ENCODE data around the gene ASF1B. TPM values are rescaled to one million over a fixed set of nuclear protein-coding genes. Genes with fewer than 3 reads are reported as not detected.

Gene ASF1B
- polyA plus RNA-seq, 3 donors: 17.0 to 22.4 (median 20.3) TPM

Other genes starting within 250 kb of the ASF1B start
- 1 to 10 TPM; 6.3 to 9.9 (median 7.1) TPM for gene BRME1, start 230.5 kb downstream of the ASF1B start, polyA plus RNA-seq (ENCODE audit: insufficient read length in 3 of 3)
- gene CC2D1A, start 230.4 kb downstream of the ASF1B start, polyA plus RNA-seq (ENCODE audit: insufficient read length in 3 of 3): 10 to 100 TPM; 27.6 to 37.7 (median 34.7) TPM
- 1 to 10 TPM in 2 of 3 donors, under 1 TPM in 1; 0.97 to 1.5 (median 1.4) TPM for gene PODNL1, start 198.2 kb downstream of the ASF1B start, polyA plus RNA-seq (ENCODE audit: insufficient read length in 3 of 3)
- 10 to 100 TPM; 37.6 to 45.2 (median 40.6) TPM for gene DCAF15, start 184.1 kb downstream of the ASF1B start, polyA plus RNA-seq (ENCODE audit: insufficient read length in 3 of 3)
- 10 to 100 TPM; 14.5 to 17.0 (median 15.3) TPM for gene RFX1, start 130.3 kb downstream of the ASF1B start, polyA plus RNA-seq (ENCODE audit: insufficient read length in 3 of 3)
- not detected for gene RLN3, start 108.4 kb downstream of the ASF1B start, polyA plus RNA-seq (ENCODE audit: insufficient read length in 3 of 3)
- gene IL27RA, start 104.8 kb downstream of the ASF1B start, polyA plus RNA-seq (ENCODE audit: insufficient read length in 3 of 3): 1 to 10 TPM; 6.5 to 7.6 (median 6.5) TPM
- gene PALM3, start 74.5 kb downstream of the ASF1B start, polyA plus RNA-seq (ENCODE audit: insufficient read length in 3 of 3): 10 to 100 TPM; 22.7 to 30.3 (median 23.0) TPM
- gene MISP3, start 63.8 kb downstream of the ASF1B start, polyA plus RNA-seq (ENCODE audit: insufficient read length in 3 of 3): 1 to 10 TPM; 7.9 to 8.7 (median 8.2) TPM
- gene C19orf67, start 50.8 kb downstream of the ASF1B start, polyA plus RNA-seq (ENCODE audit: insufficient read length in 3 of 3): under 1 TPM in 1 of 3 donors, not detected in 2; 0.10 TPM
- gene SAMD1, start 45.8 kb downstream of the ASF1B start, polyA plus RNA-seq (ENCODE audit: insufficient read length in 3 of 3): 10 to 100 TPM; 38.3 to 61.6 (median 47.8) TPM
- gene PRKACA, start 18.8 kb downstream of the ASF1B start, polyA plus RNA-seq (ENCODE audit: insufficient read length in 3 of 3): 100 to 1,000 TPM in 1 of 3 donors, 10 to 100 TPM in 2; 80.0 to 103 (median 87.6) TPM
- gene ADGRL1, start 69.6 kb upstream of the ASF1B start, polyA plus RNA-seq (ENCODE audit: insufficient read length in 3 of 3): 10 to 100 TPM; 41.5 to 51.7 (median 45.3) TPM
- gene ADGRE5, start 244.9 kb upstream of the ASF1B start, polyA plus RNA-seq (ENCODE audit: insufficient read length in 3 of 3): 10 to 100 TPM; 19.1 to 19.9 (median 19.2) TPM